PC-3 (cell line): ENCODE data around the gene GOLGA6L2. TPM values are rescaled to one million over a fixed set of nuclear protein-coding genes. Genes with fewer than 3 reads are reported as not detected.
"Not testable (repeated sequence)": the region's sequence is repeated elsewhere in the genome, so short reads cannot be mapped to it uniquely, and the experiment has no call there.

ENCODE experiments used
- ATAC-seq: fragments of 200-7000 bp; cut with Tn5 transposase; 2 replicates; pipeline ENCODE4 v1.9.1; 2020; ENCODE audit warnings: mild to moderate bottlenecking, moderate library complexity
- BruUV-seq: library from RNA; stranded (reverse); fragments of 400-500 nt; replicated peaks from 2 replicates; lab custom pipeline; 2021; lab: Mats Ljungman, UMichigan
- CTCF ChIA-PET: fragments of 300-600 bp; sonication (Branson Sonifier 250); formaldehyde crosslinking; loops from one replicate; lab custom pipeline; 2022; ENCODE audit warnings: antibody characterized with exemption; lab: Charles Lee
- POLR2A ChIA-PET: fragments of 300-600 bp; sonication (Branson Sonifier 250); formaldehyde crosslinking; loops from one replicate; lab custom pipeline; 2022; ENCODE audit warnings: antibody characterized with exemption; ENCODE audit not compliant: unreplicated experiment; lab: Charles Lee
- DNase-seq: peaks from one replicate; pipeline ENCODE4 v3.0.0-alpha.2; 2015
- H2AFZ ChIP-seq: fragments of 300-600 bp; sonication (generic); 2 replicates; pipeline ENCODE4 v1.6.0; 2016; ENCODE audit warnings: antibody characterized with exemption, low read length
- H3F3A ChIP-seq: fragments of 300-600 bp; sonication (generic); one replicate; pipeline ENCODE4 v1.6.0; 2017; ENCODE audit warnings: antibody characterized with exemption, low read length, control low read depth, mild to moderate bottlenecking; ENCODE audit not compliant: unreplicated experiment
- H3K27ac ChIP-seq: fragments of 300-600 bp; sonication (generic); 2 replicates; pipeline ENCODE4 v1.5.1; 2016; ENCODE audit warnings: mild to moderate bottlenecking, low read length
- H3K27me3 ChIP-seq: fragments of 300-600 bp; sonication (generic); 2 replicates; pipeline ENCODE4 v1.6.1; 2016; ENCODE audit warnings: low read length, mixed read lengths
- H3K36me3 ChIP-seq: fragments of 300-600 bp; sonication (generic); 2 replicates; pipeline ENCODE4 v1.6.1; 2016; ENCODE audit warnings: low read depth, mixed run types, low read length, mixed read lengths
- H3K4me1 ChIP-seq: fragments of 300-600 bp; sonication (generic); 2 replicates; pipeline ENCODE4 v1.5.1; 2016; ENCODE audit warnings: low read length; ENCODE audit not compliant: insufficient read depth
- H3K4me2 ChIP-seq: fragments of 300-600 bp; sonication (generic); 2 replicates; pipeline ENCODE4 v1.6.0; 2016; ENCODE audit warnings: low read length
- H3K4me3 ChIP-seq: fragments of 300-600 bp; sonication (generic); 2 replicates; pipeline ENCODE4 v1.5.1; 2016; ENCODE audit warnings: mild to moderate bottlenecking, low read length, mixed read lengths
- H3K79me2 ChIP-seq: fragments of 300-600 bp; sonication (generic); 2 replicates; pipeline ENCODE4 v1.6.1; 2017; ENCODE audit warnings: low read length, mixed read lengths
- H3K9ac ChIP-seq: fragments of 300-600 bp; sonication (generic); 2 replicates; pipeline ENCODE4 v1.6.0; 2016; ENCODE audit warnings: mild to moderate bottlenecking, low read length
- H3K9me2 ChIP-seq: fragments of 300-600 bp; sonication (generic); replicated peaks from 2 replicates; pipeline ENCODE4 v1.6.1; 2016; ENCODE audit warnings: mixed run types, low read length, mixed read lengths
- H3K9me3 ChIP-seq: fragments of 300-600 bp; sonication (generic); 2 replicates; pipeline ENCODE4 v1.6.1; 2016; ENCODE audit warnings: low read length, mixed read lengths
- H4K20me1 ChIP-seq: fragments of 300-600 bp; sonication (generic); 2 replicates; pipeline ENCODE4 v1.6.1; 2016; ENCODE audit warnings: low read length, mixed read lengths
- EZH2 ChIP-seq: fragments of 300-600 bp; sonication (generic); IDR thresholded peaks from one replicate; pipeline ENCODE4 v1.6.1; 2017; ENCODE audit warnings: antibody characterized with exemption, mild to moderate bottlenecking, low read length; ENCODE audit not compliant: unreplicated experiment
- EZH2phosphoT487 ChIP-seq: fragments of 300-600 bp; sonication (generic); IDR thresholded peaks from 2 replicates; pipeline ENCODE4 v1.6.1; 2018; ENCODE audit warnings: mild to moderate bottlenecking, antibody characterized with exemption, low read length, borderline replicate concordance
- intact Hi-C: fragments of 100-400 bp; cut with micrococcal nuclease; formaldehyde crosslinking; loops from 2 replicates; pipeline ENCODE4 v1.9.0; 2023
- total RNA-seq: library from RNA; depleted of rRNA; stranded (reverse); fragments of >200 nt; gene quantifications from 2 replicates; pipeline ENCODE4 v1.2.3, GENCODE V29; 2014
- TF ChIP-seq, protein P1 (sequence below): fragments of 300-600 bp; sonication (generic); conservative IDR thresholded peaks from 2 replicates; pipeline ENCODE4 v1.5.1; 2017; ENCODE audit warnings: antibody characterized with exemption, low read depth, mild to moderate bottlenecking, low read length

The GOLGA6L2 gene
- total RNA-seq, 1 experiment from 2014 or later: not detected

GRCh38 chr15:23402140-23402539, 44.9 kb downstream of the GOLGA6L2 start:
- no peak overlapping the region for H3K27ac ChIP-seq
- POLR2A ChIA-PET: no interaction called here
- intact Hi-C loops: no loop called here
- H3K4me1 ChIP-seq: no peaks in the 10 kb centered on the region
- no peak overlapping the region for H2AFZ ChIP-seq
- no peaks in the 10 kb centered on the region for H3K9me2 ChIP-seq
- H3K9me3 ChIP-seq: no peaks in the 10 kb centered on the region
- no peaks in the 10 kb centered on the region for H3F3A ChIP-seq
- peaks cover 21% of the 10 kb centered on the region for H3K27me3 ChIP-seq
- no peak overlapping the region for H3K4me2 ChIP-seq
- no peak overlapping the region for H3K9ac ChIP-seq
- ATAC-seq (no peak), DNase-seq (no peak)
- H3K36me3 ChIP-seq: no peaks in the 10 kb centered on the region
- BruUV-seq: no TSS peak
- CTCF ChIA-PET: no interaction called here
- no peaks in the 10 kb centered on the region for H3K79me2 ChIP-seq
- no peak overlapping the region for H3K4me3 ChIP-seq
- TF ChIP-seq EZH2 (no peak), EZH2phosphoT487 (no peak)
- TF ChIP-seq, protein P1, sequence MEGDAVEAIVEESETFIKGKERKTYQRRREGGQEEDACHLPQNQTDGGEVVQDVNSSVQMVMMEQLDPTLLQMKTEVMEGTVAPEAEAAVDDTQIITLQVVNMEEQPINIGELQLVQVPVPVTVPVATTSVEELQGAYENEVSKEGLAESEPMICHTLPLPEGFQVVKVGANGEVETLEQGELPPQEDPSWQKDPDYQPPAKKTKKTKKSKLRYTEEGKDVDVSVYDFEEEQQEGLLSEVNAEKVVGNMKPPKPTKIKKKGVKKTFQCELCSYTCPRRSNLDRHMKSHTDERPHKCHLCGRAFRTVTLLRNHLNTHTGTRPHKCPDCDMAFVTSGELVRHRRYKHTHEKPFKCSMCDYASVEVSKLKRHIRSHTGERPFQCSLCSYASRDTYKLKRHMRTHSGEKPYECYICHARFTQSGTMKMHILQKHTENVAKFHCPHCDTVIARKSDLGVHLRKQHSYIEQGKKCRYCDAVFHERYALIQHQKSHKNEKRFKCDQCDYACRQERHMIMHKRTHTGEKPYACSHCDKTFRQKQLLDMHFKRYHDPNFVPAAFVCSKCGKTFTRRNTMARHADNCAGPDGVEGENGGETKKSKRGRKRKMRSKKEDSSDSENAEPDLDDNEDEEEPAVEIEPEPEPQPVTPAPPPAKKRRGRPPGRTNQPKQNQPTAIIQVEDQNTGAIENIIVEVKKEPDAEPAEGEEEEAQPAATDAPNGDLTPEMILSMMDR: no peak
- no peaks in the 10 kb centered on the region for H4K20me1 ChIP-seq

DNA sequence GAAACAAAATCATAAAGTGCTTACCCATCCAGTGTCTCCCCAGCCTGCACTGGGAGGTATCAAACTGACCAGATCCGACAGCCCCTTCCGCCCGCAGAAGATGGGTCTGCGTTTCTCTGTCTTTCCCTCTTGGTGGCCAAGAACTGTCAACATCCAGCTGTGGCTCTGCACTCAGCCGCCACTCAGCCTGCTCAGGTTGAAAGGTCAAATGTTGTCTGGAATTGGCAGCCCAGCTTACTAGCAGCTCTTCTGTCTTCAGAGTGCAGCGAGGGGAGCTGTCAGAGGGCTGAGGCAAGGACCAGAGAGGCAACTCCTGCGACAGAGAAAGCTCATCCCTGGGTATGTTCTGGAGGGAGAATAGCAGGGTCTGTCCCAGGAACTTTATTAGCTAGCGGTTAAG, 45.4 kb downstream of the GOLGA6L2 start:
- ChIA-PET POLR2A (no interaction called here), CTCF (no interaction called here)
- Histone ChIP-seq H2AFZ (no peak overlapping the region), H3K9me3 (no peaks in the 10 kb centered on the region), H3K4me3 (no peak overlapping the region), H3K36me3 (no peaks in the 10 kb centered on the region), H3K9me2 (no peaks in the 10 kb centered on the region), H3F3A (no peaks in the 10 kb centered on the region), H3K4me1 (no peaks in the 10 kb centered on the region), H4K20me1 (no peaks in the 10 kb centered on the region), H3K27ac (no peak overlapping the region), H3K79me2 (no peaks in the 10 kb centered on the region), H3K27me3 (peaks cover 21% of the 10 kb centered on the region), H3K9ac (no peak overlapping the region), H3K4me2 (no peak overlapping the region)
- TF ChIP-seq EZH2 (no peak), EZH2phosphoT487 (no peak)
- TF ChIP-seq, protein P1: no peak
- intact Hi-C loops: no loop called here
- BruUV-seq: no TSS peak
- ATAC-seq (no peak), DNase-seq (no peak)

DNA sequence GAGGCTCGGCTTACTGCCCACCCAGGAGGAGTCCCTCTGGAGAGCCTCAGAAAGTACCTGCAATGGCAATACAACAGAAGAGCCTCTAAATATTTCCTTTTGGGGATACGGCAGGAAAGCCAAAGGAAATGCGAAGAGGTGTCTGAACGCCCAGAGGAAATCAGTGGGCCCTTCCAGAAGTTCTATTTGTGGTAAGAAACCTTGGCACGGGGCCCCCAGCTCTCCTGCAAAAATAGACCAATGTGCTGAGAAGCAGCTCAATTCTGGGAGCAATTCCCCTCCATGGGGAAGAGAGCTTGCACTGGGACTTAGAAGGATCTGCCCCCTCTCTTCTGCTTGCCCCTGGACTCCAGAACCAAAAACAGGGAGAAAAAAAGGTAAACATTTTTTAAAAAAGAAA, 47.8 kb downstream of the GOLGA6L2 start:
- H3K4me2 ChIP-seq, H3K9me3 ChIP-seq, H3K9me2 ChIP-seq, intact Hi-C loops, DNase-seq, H3K27ac ChIP-seq, H3K4me1 ChIP-seq, H3K9ac ChIP-seq, H2AFZ ChIP-seq, H4K20me1 ChIP-seq, H3F3A ChIP-seq, H3K36me3 ChIP-seq, CTCF ChIA-PET, H3K79me2 ChIP-seq, H3K4me3 ChIP-seq, ATAC-seq, BruUV-seq, POLR2A ChIA-PET: not testable (repeated sequence)
- peaks cover 21% of the 10 kb centered on the region for H3K27me3 ChIP-seq

DNA sequence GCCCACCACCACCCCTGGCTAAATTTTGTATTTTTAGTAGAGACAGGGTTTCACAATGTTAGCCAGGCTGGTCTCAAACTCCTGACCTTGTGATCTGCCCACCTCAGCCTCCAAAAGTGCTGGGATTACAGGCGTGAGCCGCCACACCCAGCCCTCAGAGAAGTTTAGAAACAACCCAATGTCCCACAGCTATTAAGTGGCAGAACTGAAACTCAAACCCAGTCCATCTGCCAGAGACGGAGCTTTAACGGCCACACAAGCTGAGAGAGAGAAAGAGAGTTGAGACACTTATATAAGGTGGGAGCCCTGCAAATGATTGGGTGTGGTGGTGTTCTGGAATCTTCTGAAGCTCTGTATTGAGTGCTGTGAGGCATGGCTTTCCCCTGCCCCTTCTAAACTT, 48.7 kb downstream of the GOLGA6L2 start:
- peaks cover 16% of the 10 kb centered on the region for H3K27me3 ChIP-seq
- H2AFZ ChIP-seq, H3K9me2 ChIP-seq, H3K79me2 ChIP-seq, H3K36me3 ChIP-seq, DNase-seq, intact Hi-C loops, H4K20me1 ChIP-seq, H3K9me3 ChIP-seq, H3F3A ChIP-seq, ATAC-seq, H3K4me3 ChIP-seq, H3K4me2 ChIP-seq, H3K27ac ChIP-seq, BruUV-seq, CTCF ChIA-PET, H3K9ac ChIP-seq, POLR2A ChIA-PET, H3K4me1 ChIP-seq: not testable (repeated sequence)
